GM12878 (cell line): Measurements from ENCODE around the gene KRT78. TPM values are rescaled to one million over a fixed set of nuclear protein-coding genes. Genes with fewer than 3 reads are reported as not detected.

Source experiments
- ATAC-seq: fragments of 200-7000 bp; cut with Tn5 transposase; 3 replicates; pipeline ENCODE4 v1.9.1; 2020; ENCODE audit warnings: mild to moderate bottlenecking, moderate library complexity
- BruUV-seq: library from RNA; stranded (reverse); fragments of 400-500 nt; replicated peaks from 2 replicates; lab custom pipeline; 2021; lab: Mats Ljungman, UMichigan
- CTCF ChIA-PET: fragments of 300-600 bp; sonication (Branson Sonifier 250); formaldehyde crosslinking; extraction: SDS; loops from one replicate; lab custom pipeline; 2021; ENCODE audit warnings: inconsistent platforms; lab: Yijun Ruan, JAX
- POLR2A ChIA-PET: fragments of 350-600 bp; formaldehyde crosslinking; extraction: SDS; loops from one replicate; lab custom pipeline; 2021; ENCODE audit warnings: inconsistent platforms; lab: Charles Lee
- RAD21 ChIA-PET: fragments of 300-600 bp; sonication (Branson Sonifier 250); formaldehyde crosslinking; loops from one replicate; lab custom pipeline; 2023; ENCODE audit warnings: antibody characterized with exemption; ENCODE audit not compliant: unreplicated experiment; lab: Charles Lee
- SMC1A ChIA-PET: fragments of 300-600 bp; sonication (Branson Sonifier 250); formaldehyde crosslinking; loops from one replicate; lab custom pipeline; 2023; ENCODE audit not compliant: unreplicated experiment, uncharacterized antibody; lab: Charles Lee
- DNase-seq: peaks from one replicate; pipeline ENCODE4 v3.0.0-alpha.2; 2011; ENCODE audit warnings: low read depth, low spot score
- FAIRE-seq: peaks from 3 replicates; lab custom pipeline; 2011; peaks lifted over from hg19 to GRCh38; lab: Jason Lieb, UNC
- H2AFZ ChIP-seq: 2 replicates; pipeline ENCODE4 v1.6.0; 2011; ENCODE audit warnings: low read depth, low read length, control low read depth; ENCODE audit not compliant: control insufficient read depth
- H3K27ac ChIP-seq: 2 replicates; pipeline ENCODE4 v1.5.1; 2011; ENCODE audit warnings: control low read depth; ENCODE audit not compliant: control insufficient read depth, insufficient read depth
- H3K27me3 ChIP-seq, 2 experiments: replicated peaks in 1 of 2; 2 replicates each; pipeline versions ENCODE4 v1.6.0 to v1.6.1; 2011; ENCODE audit warnings: low read length in 1 of 2; ENCODE audit not compliant: control insufficient read depth in 2 of 2, insufficient read depth in 2 of 2
- H3K36me3 ChIP-seq, 2 experiments: 2 replicates each; pipeline ENCODE4 v1.5.1; 2011; ENCODE audit warnings: low read length in 1 of 2; ENCODE audit not compliant: control insufficient read depth in 2 of 2, insufficient read depth in 2 of 2
- H3K4me1 ChIP-seq: 2 replicates; pipeline ENCODE4 v1.6.1; 2011; ENCODE audit warnings: mild to moderate bottlenecking, low read length, moderate library complexity, mixed read lengths; ENCODE audit not compliant: control insufficient read depth, insufficient read depth
- H3K4me2 ChIP-seq: 2 replicates; pipeline ENCODE4 v1.6.0; 2011; ENCODE audit warnings: control low read depth; ENCODE audit not compliant: control insufficient read depth, insufficient read depth
- H3K4me3 ChIP-seq: fragments of 200-600 bp; sonication (generic); 2 replicates; pipeline ENCODE4 v1.5.1; 2016
- H3K79me2 ChIP-seq: 2 replicates; pipeline ENCODE4 v1.6.0; 2011; ENCODE audit warnings: low read length; ENCODE audit not compliant: control insufficient read depth, insufficient read depth
- H3K9ac ChIP-seq: 2 replicates; pipeline ENCODE4 v1.8.0; 2011; ENCODE audit warnings: low read length, control low read depth, mixed read lengths; ENCODE audit not compliant: control insufficient read depth, insufficient read depth
- H3K9me3 ChIP-seq: replicated peaks from 3 replicates; pipeline ENCODE4 v1.5.1; 2011; ENCODE audit warnings: mild to moderate bottlenecking, low read length; ENCODE audit not compliant: control insufficient read depth, insufficient read depth
- H4K20me1 ChIP-seq: 2 replicates; pipeline ENCODE4 v1.6.0; 2011; ENCODE audit not compliant: control insufficient read depth, insufficient read depth
- CHD2 ChIP-seq: IDR thresholded peaks from 2 replicates; pipeline ENCODE4 v1.6.1; 2011; ENCODE audit warnings: low read depth, low read length, improper control_type of control experiment, borderline replicate concordance
- CTCF ChIP-seq, 3 experiments: IDR thresholded peaks in 2 of 3; conservative IDR thresholded peaks in 1 of 3; 2 replicates each; pipeline ENCODE4 v1.5.1; 2011; ENCODE audit warnings: low read depth in 3 of 3, low read length in 3 of 3, mild to moderate bottlenecking in 3 of 3, control low read depth in 2 of 3, moderate library complexity in 2 of 3, inconsistent platforms in 1 of 3, mixed read lengths in 1 of 3; ENCODE audit not compliant: control insufficient read depth in 2 of 3, insufficient read depth in 1 of 3; ENCODE audit errors: extremely low read depth in 1 of 3
- EP300 ChIP-seq, 2 experiments: fragments of 150-350 bp in 1 of 2; IDR thresholded peaks; 2 replicates each; pipeline ENCODE4 v1.6.1; 2011 to 2012; ENCODE audit warnings: low read depth in 2 of 2, low read length in 2 of 2, borderline replicate concordance in 1 of 2, improper control_type of control experiment in 1 of 2, inconsistent platforms in 1 of 2; ENCODE audit not compliant: control insufficient read depth in 1 of 2
- IRF4 ChIP-seq: IDR thresholded peaks from 2 replicates; pipeline ENCODE4 v1.6.1; 2011; ENCODE audit warnings: low read depth, low read length
- KDM1A ChIP-seq: fragments of 200-600 bp; sonication (generic); IDR thresholded peaks from 2 replicates; pipeline ENCODE4 v1.6.1; 2016; ENCODE audit warnings: borderline replicate concordance
- NR2C2 ChIP-seq: IDR thresholded peaks from 2 replicates; pipeline ENCODE4 v1.6.1; 2011; ENCODE audit warnings: borderline replicate concordance, low read depth; ENCODE audit not compliant: control insufficient read depth, insufficient read length
- NR2F1 ChIP-seq: fragments of 450-650 bp; conservative IDR thresholded peaks from 2 replicates; pipeline ENCODE4 v1.6.1; 2017; ENCODE audit warnings: mild to moderate bottlenecking
- RELB ChIP-seq: fragments of 450-650 bp; IDR thresholded peaks from 2 replicates; pipeline ENCODE4 v1.6.1; 2017; ENCODE audit warnings: low read depth, mild to moderate bottlenecking, moderate library complexity
- SRF ChIP-seq, 2 experiments: IDR thresholded peaks; 2 replicates each; pipeline ENCODE4 v1.6.1; 2011; ENCODE audit warnings: low read depth in 2 of 2, low read length in 2 of 2, mild to moderate bottlenecking in 1 of 2, moderate library complexity in 1 of 2
- TBL1XR1 ChIP-seq: IDR thresholded peaks from 2 replicates; pipeline ENCODE4 v1.6.1; 2012; ENCODE audit warnings: low read depth, low read length, improper control_type of control experiment
- ZBTB33 ChIP-seq: fragments of 450-650 bp; IDR thresholded peaks from 2 replicates; pipeline ENCODE4 v1.6.1; 2017; ENCODE audit warnings: mild to moderate bottlenecking
- ZNF24 ChIP-seq: fragments of 450-650 bp; IDR thresholded peaks from 2 replicates; pipeline ENCODE4 v1.6.1; 2017; ENCODE audit warnings: antibody characterized with exemption, mild to moderate bottlenecking
- WGBS: methylation state at CpG from one replicate; pipeline ENCODE4 v1.1.6; 2016; ENCODE audit warnings: low lambda C conversion rate; ENCODE audit not compliant: insufficient replicate concordance, insufficient coverage; ENCODE audit errors: missing lambda C conversion rate; 5-methylcytosine and 5-hydroxymethylcytosine counted together
- in situ Hi-C: fragments of 300-500 bp; cut with MboI; formaldehyde crosslinking; loops from 9 replicates; pipeline ENCODE4 v1.14.3; 2018; ENCODE audit warnings: mixed read lengths
- intact Hi-C: fragments of 100-400 bp; cut with micrococcal nuclease; formaldehyde crosslinking; loops from one replicate; pipeline ENCODE4 v1.14.2; 2022; ENCODE audit not compliant: unreplicated experiment
- polyA plus RNA-seq, 11 experiments: library from polyadenylated mRNA; depleted of rRNA in 4 of 11; unstranded in 6 of 11; stranded (reverse) in 5 of 11; fragments of >200 nt; fragmentation: Nextera tagmentation in 4 of 11; fragmentation: Illumina TruSeq in 1 of 11; extraction: Ambion mirVana in 4 of 11; extraction: Trizol in 1 of 11; gene quantifications; 1 replicate in 1 of 11; 2 replicates in 10 of 11; pipeline versions ENCODE4 v1.2.1 to v1.2.3, GENCODE V29; 2011 to 2016; ENCODE audit warnings: inconsistent platforms in 2 of 11, missing spikeins in 2 of 11, low read depth in 1 of 11
- total RNA-seq, 4 experiments: library from RNA; depleted of rRNA in 3 of 4; stranded (reverse); fragments of >200 nt in 3 of 4; fragmentation: Illumina TruSeq in 1 of 4; extraction: Trizol in 1 of 4; gene quantifications; 2 replicates each; pipeline versions ENCODE4 v1.2.1 to v1.2.3, GENCODE V29; 2013 to 2021

Gene KRT78
- total and polyA plus RNA-seq, 10 of the 15 experiments (the other 5 are each of a cell fraction or from before 2014, with no cell fraction given) = 0.07 TPM; not detected in 9

GRCh38 chr12:52832451-52832850, 16.3 kb downstream of the KRT78 start:
- Histone ChIP-seq H3K79me2 (no peaks in the 10 kb centered on the region), H3K4me3 (no peak overlapping the region), H3K9me3 (no peaks in the 10 kb centered on the region), H3K9ac (no peak overlapping the region), H3K4me2 (no peak overlapping the region), H2AFZ (no peak overlapping the region), H3K4me1 (no peaks in the 10 kb centered on the region)
- intact Hi-C loops = no loop called here
- TF ChIP-seq EP300 (IDR thresholded peaks at IDR 0.05; ENCODE audit: borderline replicate concordance in 1 of 2, control insufficient read depth in 1 of 2, low read depth in 2 of 2, low read length in 2 of 2) (no peak), NR2F1 (no peak), CHD2 (no peak), IRF4 (no peak), RELB (no peak), TBL1XR1 (no peak), ZBTB33 (no peak), KDM1A (no peak), SRF (IDR thresholded peaks at IDR 0.05; ENCODE audit: low read depth in 2 of 2, low read length in 2 of 2) (no peak), NR2C2 (no peak), CTCF (IDR thresholded peaks at IDR 0.05 in 2 of 3, conservative IDR thresholded peaks at IDR 0.05 in 1 of 3; ENCODE audit: control insufficient read depth in 2 of 3, extremely low read depth in 1 of 3, insufficient read depth in 1 of 3, low read depth in 3 of 3, low read length in 3 of 3) (no peak), ZNF24 (no peak)
- TF ChIP-seq, all 136 proteins: peak for 0
- RAD21 ChIA-PET = no interaction called here
- POLR2A ChIA-PET = no interaction called here
- DNase-seq = no peak
- BruUV-seq = no TSS peak
- Histone ChIP-seq H4K20me1 (no peaks in the 10 kb centered on the region), H3K27me3 (peaks cover 5 to 7% of the 10 kb centered on the region in 2 experiments; a peak in 3 of 4 replicates), H3K27ac (no peak overlapping the region), H3K36me3 (no peaks in the 10 kb centered on the region)
- SMC1A ChIA-PET = no interaction called here
- CTCF ChIA-PET = interaction anchor here (0.6 kb wide), 1 partner anchor 94 kb away, joined by 3 read pairs; no protein-coding TSS in a partner anchor
- in situ Hi-C loops = no loop called here
- no peak for ATAC-seq
- WGBS = 9% methylated on average over 3 of the region's 3 CpGs
- FAIRE-seq = no peak
